Mesendoderm (in vitro differentiated cells): ENCODE results near the gene SMTNL2.
A peak's percentile ranks its signal among the peaks of the same experiment; 100 is the strongest.

Source experiments
- DNase-seq: peaks from one replicate; pipeline ENCODE4 v3.0.0; 2013
- H2AK5ac ChIP-seq: 2 replicates; pipeline ENCODE4 v1.6.1; 2013; ENCODE audit warnings: low read length, inconsistent platforms
- H2BK120ac ChIP-seq: 2 replicates; pipeline ENCODE4 v1.6.1; 2013; ENCODE audit warnings: low read depth, mild to moderate bottlenecking, low read length, moderate library complexity, mixed read lengths
- H2BK15ac ChIP-seq: replicated peaks from 2 replicates; pipeline ENCODE4 v1.6.1; 2013; ENCODE audit warnings: low read depth, mild to moderate bottlenecking, moderate library complexity
- H2BK5ac ChIP-seq: 2 replicates; pipeline ENCODE4 v1.6.1; 2013; ENCODE audit warnings: low read length, inconsistent platforms
- H3K18ac ChIP-seq: 2 replicates; pipeline ENCODE4 v1.6.1; 2013; ENCODE audit warnings: mild to moderate bottlenecking, low read length, mixed read lengths
- H3K23ac ChIP-seq: one replicate; pipeline ENCODE4 v1.6.1; 2013; ENCODE audit warnings: low read length
- H3K27ac ChIP-seq: 2 replicates; pipeline ENCODE4 v1.5.1; 2013; ENCODE audit warnings: low read depth, mild to moderate bottlenecking, inconsistent platforms, low read length, moderate library complexity
- H3K27me3 ChIP-seq: 2 replicates; pipeline ENCODE4 v1.6.1; 2013; ENCODE audit warnings: low read length, control low read depth, mild to moderate bottlenecking, inconsistent platforms; ENCODE audit not compliant: insufficient read depth, poor library complexity
- H3K36me3 ChIP-seq: 2 replicates; pipeline ENCODE4 v1.6.1; 2013; ENCODE audit warnings: low read length, inconsistent platforms; ENCODE audit not compliant: control insufficient read depth, insufficient read depth
- H3K4ac ChIP-seq: one replicate; pipeline ENCODE4 v1.6.1; 2013; ENCODE audit warnings: low read depth, mild to moderate bottlenecking, low read length, moderate library complexity
- H3K4me1 ChIP-seq: 2 replicates; pipeline ENCODE4 v1.6.1; 2013; ENCODE audit warnings: low read depth, low read length, inconsistent platforms; ENCODE audit not compliant: control insufficient read depth
- H3K4me2 ChIP-seq: 2 replicates; pipeline ENCODE4 v1.6.1; 2013; ENCODE audit warnings: low read length
- H3K4me3 ChIP-seq: 2 replicates; pipeline ENCODE4 v1.5.1; 2013; ENCODE audit warnings: mild to moderate bottlenecking, low read length
- H3K56ac ChIP-seq: one replicate; pipeline ENCODE4 v1.6.1; 2013; ENCODE audit warnings: low read length
- H3K79me1 ChIP-seq: 2 replicates; pipeline ENCODE4 v1.6.1; 2013; ENCODE audit warnings: low read length, inconsistent platforms
- H3K79me2 ChIP-seq: 2 replicates; pipeline ENCODE4 v1.6.1; 2013; ENCODE audit warnings: mild to moderate bottlenecking, low read length; ENCODE audit not compliant: control insufficient read depth, insufficient read depth
- H3K9ac ChIP-seq: 2 replicates; pipeline ENCODE4 v1.6.1; 2013; ENCODE audit warnings: low read length, inconsistent platforms
- H4K5ac ChIP-seq: one replicate; pipeline ENCODE4 v1.6.1; 2013; ENCODE audit warnings: low read length
- H4K8ac ChIP-seq: one replicate; pipeline ENCODE4 v1.6.1; 2013; ENCODE audit warnings: low read depth, mild to moderate bottlenecking, control low read depth, low read length, moderate library complexity
- WGBS: extraction: QIAGEN DNeasy Blood & Tissue Kit; methylation state at CpG from one replicate; pipeline ENCODE4 v1.1.7; 2013; ENCODE audit warnings: low lambda C conversion rate, missing lambda C conversion rate; ENCODE audit not compliant: insufficient coverage; ENCODE audit errors: extremely low coverage; 5-methylcytosine and 5-hydroxymethylcytosine counted together

The SMTNL2 gene

DNA sequence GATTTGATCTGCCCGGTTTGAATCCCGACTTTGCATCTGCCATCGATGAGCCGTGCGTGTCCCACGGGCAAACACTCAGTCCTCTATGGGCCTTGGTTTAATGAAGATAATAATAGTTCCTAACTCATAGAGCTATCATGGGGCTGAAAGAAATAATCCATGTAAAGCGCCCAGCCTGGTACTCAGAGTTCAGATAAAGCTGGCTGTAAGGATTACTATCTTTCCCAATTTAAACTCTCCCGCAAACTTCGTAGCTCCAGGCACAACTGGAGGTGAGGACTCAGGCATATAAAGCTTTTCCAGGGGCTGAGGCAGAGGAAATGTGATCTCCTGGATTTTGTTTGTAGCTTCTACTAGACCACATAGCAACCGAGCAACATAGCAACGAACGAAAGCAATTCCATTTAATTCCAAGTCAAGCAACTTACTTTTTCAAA lies 40.9 kb downstream of the SMTNL2 start:
- H3K9ac ChIP-seq, result no peak overlapping the region
- no peak overlapping the region for H2BK120ac ChIP-seq
- no peaks in the 10 kb centered on the region for H3K79me1 ChIP-seq
- H3K4me1 ChIP-seq, result no peaks in the 10 kb centered on the region
- H4K5ac ChIP-seq, result no peak overlapping the region
- no peaks in the 10 kb centered on the region for H3K79me2 ChIP-seq
- no peak overlapping the region for H2BK15ac ChIP-seq
- no peak overlapping the region for H3K4me3 ChIP-seq
- H3K27me3 ChIP-seq, result no peaks in the 10 kb centered on the region
- no peak overlapping the region for H3K4me2 ChIP-seq
- no peaks in the 10 kb centered on the region for H3K36me3 ChIP-seq
- no peak overlapping the region for H3K4ac ChIP-seq
- H3K23ac ChIP-seq, result no peak overlapping the region
- H2BK5ac ChIP-seq, result no peak overlapping the region
- H2AK5ac ChIP-seq, result no peak overlapping the region
- no CpG with 5 or more reads among the region's 12 CpGs for WGBS
- H3K56ac ChIP-seq, result no peak overlapping the region
- H3K27ac ChIP-seq, result no peak overlapping the region
- peak; percentile 76 for DNase-seq
- no peak overlapping the region for H4K8ac ChIP-seq
- no peak overlapping the region for H3K18ac ChIP-seq

DNA sequence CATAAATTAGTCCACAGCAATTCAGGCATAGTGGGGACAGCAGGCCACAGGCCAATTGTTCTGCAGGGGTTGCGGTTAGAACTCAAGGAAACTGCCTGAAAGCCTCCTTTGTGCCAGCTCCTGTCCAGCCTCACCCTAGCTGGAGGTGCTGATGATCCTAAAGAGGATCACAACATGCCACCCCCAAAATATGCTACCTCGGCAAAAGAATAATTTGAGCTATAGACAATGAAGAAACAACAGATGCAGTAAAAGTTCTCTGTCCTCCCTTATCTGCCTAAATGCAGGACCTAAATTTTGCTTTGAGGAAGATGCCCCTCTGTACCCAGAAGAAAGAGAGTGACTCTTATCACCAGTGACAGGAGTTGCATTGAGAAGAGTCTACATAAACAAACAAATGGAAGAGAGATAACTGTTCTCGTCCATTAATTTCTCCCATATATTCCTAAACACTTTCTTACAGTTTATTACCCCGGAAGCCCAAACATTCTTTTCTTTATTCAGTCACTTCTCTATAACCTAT lies 42.5 kb downstream of the SMTNL2 start:
- no peak overlapping the region for H3K4me3 ChIP-seq
- H3K36me3 ChIP-seq, result no peaks in the 10 kb centered on the region
- no peak overlapping the region for H2BK120ac ChIP-seq
- DNase-seq, result no peak
- no peak overlapping the region for H3K18ac ChIP-seq
- no peak overlapping the region for H4K8ac ChIP-seq
- H3K79me1 ChIP-seq, result no peaks in the 10 kb centered on the region
- no peak overlapping the region for H3K56ac ChIP-seq
- H3K4me2 ChIP-seq, result no peak overlapping the region
- H4K5ac ChIP-seq, result no peak overlapping the region
- WGBS, result 100% methylated on average over 1 of the region's 4 CpGs
- no peaks in the 10 kb centered on the region for H3K27me3 ChIP-seq
- H3K79me2 ChIP-seq, result no peaks in the 10 kb centered on the region
- no peak overlapping the region for H2BK15ac ChIP-seq
- H3K9ac ChIP-seq, result no peak overlapping the region
- no peaks in the 10 kb centered on the region for H3K4me1 ChIP-seq
- no peak overlapping the region for H2BK5ac ChIP-seq
- no peak overlapping the region for H3K23ac ChIP-seq
- H3K27ac ChIP-seq, result no peak overlapping the region
- no peak overlapping the region for H3K4ac ChIP-seq
- no peak overlapping the region for H2AK5ac ChIP-seq

DNA sequence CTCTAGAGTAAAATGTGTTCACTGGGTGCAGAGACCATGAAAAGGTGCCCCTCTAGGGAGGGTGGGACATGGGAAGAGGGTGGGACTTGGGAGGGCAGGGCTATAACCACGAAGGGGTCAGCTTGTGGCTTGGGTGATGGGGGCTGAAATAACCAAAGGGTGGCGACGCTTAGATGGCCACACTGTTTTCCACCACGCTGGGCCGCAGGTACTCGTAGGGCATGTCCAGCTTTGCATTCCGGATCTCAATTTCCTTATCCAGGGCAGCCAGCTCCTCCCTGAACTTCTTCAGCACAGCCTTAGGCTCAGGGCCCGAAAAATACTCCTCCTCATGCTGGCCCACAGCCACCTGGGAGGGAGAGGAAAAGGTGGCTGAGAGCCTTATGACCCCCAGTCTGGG lies 47.1 kb downstream of the SMTNL2 start:
- Histone ChIP-seq H3K79me1 (no peaks in the 10 kb centered on the region), H2BK120ac (no peak overlapping the region), H3K27ac (no peak overlapping the region), H3K23ac (no peak overlapping the region), H3K18ac (no peak overlapping the region), H2BK15ac (no peak overlapping the region), H3K4me1 (no peaks in the 10 kb centered on the region), H4K5ac (no peak overlapping the region), H3K4me2 (no peak overlapping the region), H3K27me3 (no peaks in the 10 kb centered on the region), H3K9ac (no peak overlapping the region), H3K36me3 (no peaks in the 10 kb centered on the region), H4K8ac (no peak overlapping the region), H3K56ac (no peak overlapping the region), H3K79me2 (no peaks in the 10 kb centered on the region), H2AK5ac (no peak overlapping the region), H2BK5ac (no peak overlapping the region), H3K4ac (no peak overlapping the region), H3K4me3 (no peak overlapping the region)
- WGBS, result no CpG with 5 or more reads among the region's 8 CpGs
- no peak for DNase-seq

DNA sequence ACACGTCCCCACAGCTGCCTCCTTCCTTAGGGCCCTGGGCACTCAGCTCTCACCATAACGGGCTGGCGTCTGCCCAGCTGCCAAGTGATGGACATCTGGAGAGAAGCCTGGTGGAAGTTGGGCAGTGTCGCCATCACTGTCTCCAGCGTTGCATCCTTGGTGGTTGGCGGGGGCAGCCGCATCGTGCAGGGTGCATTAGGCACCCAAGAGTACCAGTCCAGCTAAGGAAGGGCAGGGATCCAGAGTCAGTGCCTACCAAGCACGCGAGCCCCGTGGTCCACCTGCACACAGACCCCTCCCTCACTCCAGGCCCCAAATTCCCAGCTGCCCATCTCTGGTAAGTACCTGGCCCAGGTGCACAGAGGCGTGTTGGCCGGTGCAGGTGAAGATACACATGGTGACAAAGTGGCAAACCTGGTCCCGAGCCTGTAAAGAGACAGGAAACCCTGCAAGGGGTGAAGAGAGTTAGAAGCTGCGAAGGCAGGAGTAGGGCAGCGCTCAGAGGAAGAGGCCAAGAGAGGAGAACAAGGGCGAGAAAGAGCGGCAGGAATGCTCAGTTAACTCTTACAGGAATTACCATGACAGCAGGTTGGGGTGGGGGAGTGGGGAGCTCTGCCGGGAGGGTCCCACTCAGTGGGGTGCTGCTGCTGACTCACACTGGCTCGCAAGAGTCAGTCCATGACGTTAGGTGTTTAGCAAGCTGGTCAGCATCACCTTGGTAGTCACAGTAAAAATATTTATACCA lies 47.7 kb downstream of the SMTNL2 start:
- H2BK5ac ChIP-seq, result no peak overlapping the region
- H3K9ac ChIP-seq, result no peak overlapping the region
- H3K36me3 ChIP-seq, result no peaks in the 10 kb centered on the region
- no peak overlapping the region for H2AK5ac ChIP-seq
- H4K8ac ChIP-seq, result no peak overlapping the region
- H2BK120ac ChIP-seq, result no peak overlapping the region
- no peak overlapping the region for H3K18ac ChIP-seq
- no peak overlapping the region for H3K23ac ChIP-seq
- no peak overlapping the region for H3K56ac ChIP-seq
- DNase-seq, result peak; percentile 60
- no CpG with 5 or more reads among the region's 21 CpGs for WGBS
- H3K79me1 ChIP-seq, result no peaks in the 10 kb centered on the region
- H3K4me2 ChIP-seq, result no peak overlapping the region
- no peak overlapping the region for H3K4me3 ChIP-seq
- no peak overlapping the region for H3K27ac ChIP-seq
- H3K4me1 ChIP-seq, result no peaks in the 10 kb centered on the region
- H2BK15ac ChIP-seq, result no peak overlapping the region
- H4K5ac ChIP-seq, result no peak overlapping the region
- H3K79me2 ChIP-seq, result no peaks in the 10 kb centered on the region
- H3K27me3 ChIP-seq, result no peaks in the 10 kb centered on the region
- H3K4ac ChIP-seq, result no peak overlapping the region

DNA sequence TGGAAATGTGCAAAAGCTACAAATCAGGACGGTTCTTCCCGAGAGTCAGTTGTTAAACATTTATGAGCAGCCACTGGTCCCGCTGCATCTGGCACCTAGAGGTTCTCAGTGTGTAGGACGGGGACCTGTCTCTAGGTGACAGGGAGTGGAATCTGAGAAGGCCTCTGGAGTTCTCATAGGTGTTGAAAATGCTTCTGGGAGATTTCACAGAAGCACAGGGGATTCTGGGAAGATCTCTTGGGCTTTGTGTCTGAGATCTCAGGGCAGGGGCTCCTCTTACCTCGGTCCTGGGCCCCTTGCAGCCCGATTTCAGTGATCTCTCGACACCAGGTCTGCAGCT lies 48.2 kb downstream of the SMTNL2 start:
- H3K27ac ChIP-seq, result no peak overlapping the region

DNA sequence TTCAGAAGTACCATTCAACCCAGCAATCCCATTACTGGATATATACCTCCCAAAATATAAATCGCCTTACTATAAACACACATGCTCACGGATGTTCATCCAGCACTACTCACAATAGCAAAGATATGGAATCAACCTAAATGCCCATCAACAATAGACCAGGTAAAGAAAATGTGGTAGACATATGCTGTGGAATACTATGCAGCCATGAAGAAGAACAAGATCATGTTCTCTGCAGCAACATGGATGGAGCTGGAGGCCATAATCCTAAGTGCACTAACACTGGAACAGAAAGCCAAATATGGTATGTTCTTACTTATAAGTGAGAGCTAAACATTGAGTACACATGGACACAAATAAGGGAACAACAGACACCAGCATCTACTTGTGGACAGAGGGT lies 49.3 kb downstream of the SMTNL2 start:
- Histone ChIP-seq H3K56ac (no peak overlapping the region), H3K4me3 (no peak overlapping the region), H2AK5ac (no peak overlapping the region), H2BK5ac (no peak overlapping the region), H3K27me3 (no peaks in the 10 kb centered on the region), H3K4me1 (no peaks in the 10 kb centered on the region), H3K9ac (no peak overlapping the region), H3K27ac (no peak overlapping the region), H3K79me1 (no peaks in the 10 kb centered on the region), H3K23ac (no peak overlapping the region), H4K8ac (no peak overlapping the region), H3K79me2 (no peaks in the 10 kb centered on the region), H3K36me3 (no peaks in the 10 kb centered on the region), H3K4me2 (no peak overlapping the region), H4K5ac (no peak overlapping the region), H2BK15ac (no peak overlapping the region), H2BK120ac (no peak overlapping the region), H3K18ac (no peak overlapping the region), H3K4ac (no peak overlapping the region)
- no peak for DNase-seq
- WGBS, result no CpG with 5 or more reads among the region's 2 CpGs

More for the DNA sequence above, 48.2 kb downstream of the SMTNL2 start:
- Histone ChIP-seq H3K4me3 (no peak overlapping the region), H3K27me3 (no peaks in the 10 kb centered on the region), H3K4me2 (no peak overlapping the region), H3K18ac (no peak overlapping the region), H3K79me1 (no peaks in the 10 kb centered on the region), H2BK15ac (no peak overlapping the region), H3K4me1 (no peaks in the 10 kb centered on the region), H3K4ac (no peak overlapping the region), H3K36me3 (no peaks in the 10 kb centered on the region), H3K23ac (no peak overlapping the region), H3K56ac (no peak overlapping the region), H4K8ac (no peak overlapping the region), H2BK5ac (no peak overlapping the region), H2AK5ac (no peak overlapping the region), H3K79me2 (no peaks in the 10 kb centered on the region), H4K5ac (no peak overlapping the region), H2BK120ac (no peak overlapping the region), H3K9ac (no peak overlapping the region)
- DNase-seq, result peak; percentile 34
- WGBS, result no CpG with 5 or more reads among the region's 7 CpGs
